ENCODE results near the gene MCC.

The MCC gene

GRCh38 chr5:113225259-113225658 is 263.0 kb downstream of the MCC start:
- DNase-seq (ENCODE audit: low spot score in 2 of 2), result no peak
- no peaks in the 10 kb centered on the region for H3K4me1 Mint-ChIP-seq
- H3K27me3 Mint-ChIP-seq, result peaks cover 52% of the 10 kb centered on the region
- no peak overlapping the region for H3K27ac Mint-ChIP-seq (ENCODE audit: low read depth)
- H3K36me3 Mint-ChIP-seq (ENCODE audit: insufficient read depth), result no peaks in the 10 kb centered on the region
- ATAC-seq (replicated peaks; ENCODE audit: extremely low read depth, poor library complexity, severe bottlenecking), result no peak
- H3K9me3 Mint-ChIP-seq, result no peaks in the 10 kb centered on the region
- no peak overlapping the region for H3K4me3 Mint-ChIP-seq

- Mint-ChIP-seq H3K27ac (ENCODE audit: low read depth) (no peak overlapping the region), H3K36me3 (ENCODE audit: insufficient read depth) (no peaks in the 10 kb centered on the region), H3K9me3 (no peaks in the 10 kb centered on the region), H3K27me3 (peaks cover 46% of the 10 kb centered on the region), H3K4me1 (no peaks in the 10 kb centered on the region), H3K4me3 (no peak overlapping the region)
- DNase-seq (ENCODE audit: low spot score in 2 of 2) (no peak), ATAC-seq (replicated peaks; ENCODE audit: extremely low read depth, poor library complexity, severe bottlenecking) (no peak)
Measured at GRCh38 chr5:113224605-113225065, 263.6 kb downstream of the MCC start.

GRCh38 chr5:113223831-113224604 is 264.2 kb downstream of the MCC start:
- no peak for DNase-seq (ENCODE audit: low spot score in 2 of 2)
- H3K9me3 Mint-ChIP-seq, result no peaks in the 10 kb centered on the region

GRCh38 chr5:113223315-113223714 is 264.9 kb downstream of the MCC start:
- no peak for ATAC-seq (replicated peaks; ENCODE audit: extremely low read depth, poor library complexity, severe bottlenecking)

More at GRCh38 chr5:113223831-113224604, 264.2 kb downstream of the MCC start:
- Mint-ChIP-seq H3K27ac (ENCODE audit: low read depth) (no peak overlapping the region), H3K36me3 (ENCODE audit: insufficient read depth) (no peaks in the 10 kb centered on the region), H3K4me1 (no peaks in the 10 kb centered on the region), H3K4me3 (no peak overlapping the region), H3K27me3 (peaks cover 43% of the 10 kb centered on the region)
- ATAC-seq (replicated peaks; ENCODE audit: extremely low read depth, poor library complexity, severe bottlenecking), result no peak

GRCh38 chr5:113221294-113222176 is 266.7 kb downstream of the MCC start:
- Mint-ChIP-seq H3K4me1 (no peaks in the 10 kb centered on the region), H3K36me3 (ENCODE audit: insufficient read depth) (no peaks in the 10 kb centered on the region), H3K4me3 (no peak overlapping the region), H3K27ac (ENCODE audit: low read depth) (no peak overlapping the region), H3K9me3 (no peaks in the 10 kb centered on the region), H3K27me3 (peaks cover 51% of the 10 kb centered on the region)
- no peak for DNase-seq (ENCODE audit: low spot score in 2 of 2)
- ATAC-seq (replicated peaks; ENCODE audit: extremely low read depth, poor library complexity, severe bottlenecking), result no peak

More at GRCh38 chr5:113223315-113223714, 264.9 kb downstream of the MCC start:
- H3K27me3 Mint-ChIP-seq, result peaks cover 41% of the 10 kb centered on the region
- no peaks in the 10 kb centered on the region for H3K36me3 Mint-ChIP-seq (ENCODE audit: insufficient read depth)
- no peaks in the 10 kb centered on the region for H3K4me1 Mint-ChIP-seq
- H3K4me3 Mint-ChIP-seq, result no peak overlapping the region
- H3K27ac Mint-ChIP-seq (ENCODE audit: low read depth), result no peak overlapping the region
- DNase-seq (ENCODE audit: low spot score in 2 of 2), result no peak
- no peaks in the 10 kb centered on the region for H3K9me3 Mint-ChIP-seq

- Mint-ChIP-seq H3K4me1 (no peaks in the 10 kb centered on the region), H3K4me3 (no peak overlapping the region), H3K27ac (ENCODE audit: low read depth) (no peak overlapping the region), H3K27me3 (peaks cover 40% of the 10 kb centered on the region), H3K36me3 (ENCODE audit: insufficient read depth) (no peaks in the 10 kb centered on the region), H3K9me3 (no peaks in the 10 kb centered on the region)
- ATAC-seq (replicated peaks; ENCODE audit: extremely low read depth, poor library complexity, severe bottlenecking) (no peak), DNase-seq (ENCODE audit: low spot score in 2 of 2) (no peak)
Measured at GRCh38 chr5:113219695-113220094, 268.6 kb downstream of the MCC start.

GRCh38 chr5:113218906-113219517 is 269.2 kb downstream of the MCC start:
- Mint-ChIP-seq H3K27me3 (peaks cover 40% of the 10 kb centered on the region), H3K4me1 (no peaks in the 10 kb centered on the region), H3K9me3 (no peaks in the 10 kb centered on the region), H3K4me3 (no peak overlapping the region), H3K27ac (ENCODE audit: low read depth) (no peak overlapping the region), H3K36me3 (ENCODE audit: insufficient read depth) (no peaks in the 10 kb centered on the region)
- ATAC-seq (replicated peaks; ENCODE audit: extremely low read depth, poor library complexity, severe bottlenecking) (no peak), DNase-seq (ENCODE audit: low spot score in 2 of 2) (no peak)

- Mint-ChIP-seq H3K27ac (ENCODE audit: low read depth) (no peak overlapping the region), H3K9me3 (no peaks in the 10 kb centered on the region), H3K4me3 (no peak overlapping the region), H3K4me1 (no peaks in the 10 kb centered on the region), H3K27me3 (peaks cover 33% of the 10 kb centered on the region), H3K36me3 (ENCODE audit: insufficient read depth) (no peaks in the 10 kb centered on the region)
- ATAC-seq (replicated peaks; ENCODE audit: extremely low read depth, poor library complexity, severe bottlenecking), result no peak
- no peak for DNase-seq (ENCODE audit: low spot score in 2 of 2)
Measured at GRCh38 chr5:113218200-113218599, 270.1 kb downstream of the MCC start.

- H3K36me3 Mint-ChIP-seq (ENCODE audit: insufficient read depth), result no peaks in the 10 kb centered on the region
- no peaks in the 10 kb centered on the region for H3K9me3 Mint-ChIP-seq
- DNase-seq (ENCODE audit: low spot score in 2 of 2) (no peak), ATAC-seq (replicated peaks; ENCODE audit: extremely low read depth, poor library complexity, severe bottlenecking) (no peak)
- peaks cover 28% of the 10 kb centered on the region for H3K27me3 Mint-ChIP-seq
- H3K4me3 Mint-ChIP-seq, result no peak overlapping the region
- no peaks in the 10 kb centered on the region for H3K4me1 Mint-ChIP-seq
- no peak overlapping the region for H3K27ac Mint-ChIP-seq (ENCODE audit: low read depth)
Measured at GRCh38 chr5:113217619-113218184, 270.6 kb downstream of the MCC start.

GRCh38 chr5:113216545-113216944 is 271.7 kb downstream of the MCC start:
- peaks cover 20% of the 10 kb centered on the region for H3K27me3 Mint-ChIP-seq
- ATAC-seq (replicated peaks; ENCODE audit: extremely low read depth, poor library complexity, severe bottlenecking), result no peak
- no peak overlapping the region for H3K4me3 Mint-ChIP-seq

GRCh38 chr5:113215401-113216060 is 272.7 kb downstream of the MCC start:
- DNase-seq (ENCODE audit: low spot score in 2 of 2) (no peak), ATAC-seq (replicated peaks; ENCODE audit: extremely low read depth, poor library complexity, severe bottlenecking) (no peak)
- Mint-ChIP-seq H3K27ac (ENCODE audit: low read depth) (no peak overlapping the region), H3K4me3 (no peak overlapping the region), H3K9me3 (no peaks in the 10 kb centered on the region), H3K27me3 (peaks cover 20% of the 10 kb centered on the region), H3K36me3 (ENCODE audit: insufficient read depth) (no peaks in the 10 kb centered on the region), H3K4me1 (no peaks in the 10 kb centered on the region)

More at GRCh38 chr5:113216545-113216944, 271.7 kb downstream of the MCC start:
- no peak for DNase-seq (ENCODE audit: low spot score in 2 of 2)
- Mint-ChIP-seq H3K36me3 (ENCODE audit: insufficient read depth) (no peaks in the 10 kb centered on the region), H3K27ac (ENCODE audit: low read depth) (no peak overlapping the region), H3K9me3 (no peaks in the 10 kb centered on the region), H3K4me1 (no peaks in the 10 kb centered on the region)

Measured in central memory CD8-positive, alpha-beta T cell (primary cell).